NCI-H748 (cell line): Measurements from ENCODE around the gene MAPK1.
"Not testable (repeated sequence)": the region's sequence is repeated elsewhere in the genome, so short reads cannot be mapped to it uniquely, and the experiment has no call there.

Experiments
- DNase-seq: peaks from one replicate; lab custom pipeline; 2025; ENCODE audit not compliant: unreplicated experiment; lab: John Stamatoyannopoulos, UW

MAPK1 gene

GRCh38 chr22:21730535-21731308 is 136.7 kb downstream of the MAPK1 start:
- no peak for DNase-seq

GRCh38 chr22:21729184-21729583 is 138.3 kb downstream of the MAPK1 start:
- not testable (repeated sequence) for DNase-seq

- no peak for DNase-seq
Measured at GRCh38 chr22:21728270-21728669, 139.2 kb downstream of the MAPK1 start.

GRCh38 chr22:21727768-21728167 is 139.7 kb downstream of the MAPK1 start:
- DNase-seq: no peak

- no peak for DNase-seq
Measured at GRCh38 chr22:21727159-21727558, 140.3 kb downstream of the MAPK1 start.

- peak; percentile 34 for DNase-seq
Measured at GRCh38 chr22:21726650-21727049, 140.8 kb downstream of the MAPK1 start.

- no peak for DNase-seq
Measured at GRCh38 chr22:21725956-21726649, 141.3 kb downstream of the MAPK1 start.

GRCh38 chr22:21724496-21724895 is 142.9 kb downstream of the MAPK1 start:
- DNase-seq: not testable (repeated sequence)

GRCh38 chr22:21721195-21721852 is 146.1 kb downstream of the MAPK1 start:
- not testable (repeated sequence) for DNase-seq

- not testable (repeated sequence) for DNase-seq
Measured at GRCh38 chr22:21720191-21720859, 147.1 kb downstream of the MAPK1 start.

GRCh38 chr22:21719024-21719423 is 148.4 kb downstream of the MAPK1 start:
- DNase-seq: no peak

GRCh38 chr22:21718499-21718898 is 148.9 kb downstream of the MAPK1 start:
- DNase-seq: no peak

- not testable (repeated sequence) for DNase-seq
Measured at GRCh38 chr22:21716395-21717122, 150.9 kb downstream of the MAPK1 start.

- DNase-seq: no peak
Measured at GRCh38 chr22:21714786-21715185, 152.7 kb downstream of the MAPK1 start.

GRCh38 chr22:21714059-21714770 is 153.2 kb downstream of the MAPK1 start:
- no peak for DNase-seq

GRCh38 chr22:21713428-21714058 is 153.9 kb downstream of the MAPK1 start:
- DNase-seq: no peak

- DNase-seq: peak; percentile 61
Measured at GRCh38 chr22:21712751-21713427, 154.6 kb downstream of the MAPK1 start.

- no peak for DNase-seq
Measured at GRCh38 chr22:21711851-21712250, 155.6 kb downstream of the MAPK1 start.

GRCh38 chr22:21710156-21710555 is 157.3 kb downstream of the MAPK1 start:
- no peak for DNase-seq
